ENCODE data around the gene PBX4. TPM values are rescaled to one million over a fixed set of nuclear protein-coding genes. Genes with fewer than 3 reads are reported as not detected.
A peak's percentile ranks its signal among the peaks of the same experiment; 100 is the strongest.

The PBX4 gene
- total RNA-seq, 2 experiments from 2014 or later = 13.8 to 15.6 TPM

- CTCF ChIA-PET = interaction anchor here (1.2 to 3.5 kb wide), 3 partner anchors 10 to 95 kb away, joined by 4 to 15 read pairs (median 5); no protein-coding TSS in a partner anchor
- intact Hi-C loops (cut with micrococcal nuclease) = no loop called here
- Mint-ChIP-seq H3K27ac (peak overlapping the region; percentile 94), H3K27me3 (no peaks in the 10 kb centered on the region), H3K4me3 (peak overlapping the region; percentile 85), H3K36me3 (ENCODE audit: low read depth) (peaks cover 36% of the 10 kb centered on the region), H3K4me1 (ENCODE audit: low read depth) (peaks cover 24% of the 10 kb centered on the region), H3K9me3 (no peaks in the 10 kb centered on the region)
- TF ChIP-seq, protein P1, sequence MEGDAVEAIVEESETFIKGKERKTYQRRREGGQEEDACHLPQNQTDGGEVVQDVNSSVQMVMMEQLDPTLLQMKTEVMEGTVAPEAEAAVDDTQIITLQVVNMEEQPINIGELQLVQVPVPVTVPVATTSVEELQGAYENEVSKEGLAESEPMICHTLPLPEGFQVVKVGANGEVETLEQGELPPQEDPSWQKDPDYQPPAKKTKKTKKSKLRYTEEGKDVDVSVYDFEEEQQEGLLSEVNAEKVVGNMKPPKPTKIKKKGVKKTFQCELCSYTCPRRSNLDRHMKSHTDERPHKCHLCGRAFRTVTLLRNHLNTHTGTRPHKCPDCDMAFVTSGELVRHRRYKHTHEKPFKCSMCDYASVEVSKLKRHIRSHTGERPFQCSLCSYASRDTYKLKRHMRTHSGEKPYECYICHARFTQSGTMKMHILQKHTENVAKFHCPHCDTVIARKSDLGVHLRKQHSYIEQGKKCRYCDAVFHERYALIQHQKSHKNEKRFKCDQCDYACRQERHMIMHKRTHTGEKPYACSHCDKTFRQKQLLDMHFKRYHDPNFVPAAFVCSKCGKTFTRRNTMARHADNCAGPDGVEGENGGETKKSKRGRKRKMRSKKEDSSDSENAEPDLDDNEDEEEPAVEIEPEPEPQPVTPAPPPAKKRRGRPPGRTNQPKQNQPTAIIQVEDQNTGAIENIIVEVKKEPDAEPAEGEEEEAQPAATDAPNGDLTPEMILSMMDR (IDR thresholded peaks at IDR 0.05) = no peak
- no peak for ATAC-seq
- DNase-seq = no peak
- POLR2A ChIA-PET = interaction anchor here (0.8 to 3.2 kb wide), 8 partner anchors 8 to 92 kb away, joined by 3 to 15 read pairs (median 5); partner anchors contain the start of gene ZNF101
These were observed 8.3 kb upstream of the PBX4 start for GRCh38 chr19:19626516-19627472.

- Mint-ChIP-seq H3K36me3 (ENCODE audit: low read depth) (peaks cover 29% of the 10 kb centered on the region), H3K4me1 (ENCODE audit: low read depth) (peaks cover 29% of the 10 kb centered on the region), H3K9me3 (no peaks in the 10 kb centered on the region), H3K27me3 (no peaks in the 10 kb centered on the region), H3K4me3 (no peak overlapping the region), H3K27ac (no peak overlapping the region)
- ChIA-PET CTCF (interaction anchor here (2.0 to 3.5 kb wide), 2 partner anchors 92 kb away, joined by 7 to 15 read pairs; no protein-coding TSS in a partner anchor), POLR2A (interaction anchor here (0.6 kb wide), 1 partner anchor 14 kb away, joined by 5 read pairs; no protein-coding TSS in a partner anchor)
- intact Hi-C loops (cut with micrococcal nuclease) = no loop called here
- ATAC-seq (no peak), DNase-seq (no peak)
- TF ChIP-seq, protein P1 (IDR thresholded peaks at IDR 0.05) = no peak
These were observed 5.6 kb upstream of the PBX4 start for GRCh38 chr19:19624032-19624570.

DNA sequence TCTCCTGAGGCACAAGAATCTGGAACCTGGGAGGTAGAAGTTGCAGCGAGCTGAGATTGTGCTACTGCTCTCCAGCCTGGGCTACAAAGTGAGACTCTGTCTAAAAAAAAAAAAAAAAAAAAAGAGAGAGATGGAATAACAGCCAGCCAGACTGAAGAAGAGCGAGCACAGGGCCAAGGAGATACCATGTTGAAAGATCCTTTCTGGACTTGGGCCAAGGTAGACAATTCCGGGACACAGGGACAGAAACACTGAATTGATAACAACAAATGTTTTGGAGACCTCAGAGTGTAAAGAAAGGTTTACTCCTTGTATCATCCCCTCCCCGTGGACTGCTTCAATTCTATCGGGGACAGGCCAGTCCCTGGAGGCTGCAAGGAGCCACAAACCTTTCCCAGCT lies 4.9 kb upstream of the PBX4 start:
- H3K4me3 Mint-ChIP-seq = no peak overlapping the region
- intact Hi-C loops (cut with micrococcal nuclease) = no loop called here
- peaks cover 26% of the 10 kb centered on the region for H3K36me3 Mint-ChIP-seq (ENCODE audit: low read depth)
- H3K4me1 Mint-ChIP-seq (ENCODE audit: low read depth) = peaks cover 31% of the 10 kb centered on the region
- ChIA-PET POLR2A (no interaction called here), CTCF (interaction anchor here (0.8 to 3.5 kb wide), 3 partner anchors 13 to 91 kb away, joined by 3 to 13 read pairs (median 7); no protein-coding TSS in a partner anchor)
- TF ChIP-seq, protein P1 (IDR thresholded peaks at IDR 0.05) = no peak
- H3K27ac Mint-ChIP-seq = no peak overlapping the region
- ATAC-seq (no peak), DNase-seq (no peak)
- H3K27me3 Mint-ChIP-seq = no peaks in the 10 kb centered on the region
- H3K9me3 Mint-ChIP-seq = no peaks in the 10 kb centered on the region

DNA sequence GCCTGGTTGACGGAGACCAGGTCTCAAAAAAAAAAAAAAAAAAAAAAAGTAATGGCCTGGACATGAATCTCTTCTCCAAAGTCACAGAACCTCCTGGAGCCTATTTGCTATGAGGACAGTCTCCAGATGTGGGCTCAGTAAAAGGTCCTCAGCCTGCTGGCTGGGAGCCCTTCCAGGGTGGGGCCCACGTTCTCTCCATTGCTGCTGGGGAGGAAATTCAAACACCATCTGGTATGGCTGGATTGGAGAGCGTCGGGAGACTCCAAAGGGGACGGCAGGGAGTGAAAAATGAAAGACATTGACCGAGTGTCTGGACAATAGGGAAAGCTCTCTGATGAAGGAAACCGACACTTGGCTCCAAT lies 1.3 kb upstream of the PBX4 start:
- no peak for ATAC-seq
- intact Hi-C loops (cut with micrococcal nuclease) = no loop called here
- ChIA-PET CTCF (interaction anchor here (0.9 to 3.5 kb wide), 5 partner anchors 65 to 88 kb away, joined by 3 to 13 read pairs (median 3); no protein-coding TSS in a partner anchor), POLR2A (interaction anchor here (0.7 to 1.8 kb wide), 6 partner anchors 7 to 87 kb away, joined by 3 to 5 read pairs (median 4); partner anchors contain the start of gene LPAR2)
- Mint-ChIP-seq H3K27me3 (no peaks in the 10 kb centered on the region), H3K27ac (no peak overlapping the region), H3K4me1 (ENCODE audit: low read depth) (peaks cover 35% of the 10 kb centered on the region), H3K9me3 (no peaks in the 10 kb centered on the region), H3K36me3 (ENCODE audit: low read depth) (peaks cover 14% of the 10 kb centered on the region), H3K4me3 (no peak overlapping the region)
- no peak for DNase-seq
- TF ChIP-seq, protein P1 (IDR thresholded peaks at IDR 0.05) = no peak
